Posterior cingulate gyrus (tissue), 11 donors: ENCODE data around the gene SNX2.

ENCODE experiments used
- DNase-seq, 10 donors: peaks; one replicate each; pipeline versions ENCODE4 v3.0.0 to v3.0.0-alpha.2; 2020 to 2021; ENCODE audit warnings: mixed read lengths in 3 of 10
- intact Hi-C: fragments of 100-400 bp; cut with DNase I; formaldehyde crosslinking; loops from one replicate; pipeline ENCODE4 v1.15.1; 2023

SNX2 gene

DNA sequence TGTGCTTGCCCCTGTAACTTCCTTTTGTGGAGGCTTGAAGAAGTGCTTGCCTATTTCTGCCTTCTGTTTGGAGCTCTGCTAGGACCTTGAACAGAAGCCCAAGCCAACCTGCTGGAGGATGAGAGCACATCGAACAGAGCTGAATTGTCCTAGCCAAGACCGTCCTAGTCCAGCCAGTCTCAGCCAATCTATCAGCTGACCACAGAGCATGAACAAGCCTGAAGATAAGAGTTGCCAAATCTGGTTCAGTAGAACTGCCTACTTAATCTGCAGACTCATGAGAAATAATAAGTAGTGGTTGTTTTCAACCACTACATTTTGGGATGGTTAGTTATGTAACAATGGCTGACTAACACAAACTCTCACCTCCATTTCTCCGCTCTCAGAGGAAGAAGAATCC lies 4.4 kb upstream of the SNX2 start:
- intact Hi-C loops = no loop called here

DNA sequence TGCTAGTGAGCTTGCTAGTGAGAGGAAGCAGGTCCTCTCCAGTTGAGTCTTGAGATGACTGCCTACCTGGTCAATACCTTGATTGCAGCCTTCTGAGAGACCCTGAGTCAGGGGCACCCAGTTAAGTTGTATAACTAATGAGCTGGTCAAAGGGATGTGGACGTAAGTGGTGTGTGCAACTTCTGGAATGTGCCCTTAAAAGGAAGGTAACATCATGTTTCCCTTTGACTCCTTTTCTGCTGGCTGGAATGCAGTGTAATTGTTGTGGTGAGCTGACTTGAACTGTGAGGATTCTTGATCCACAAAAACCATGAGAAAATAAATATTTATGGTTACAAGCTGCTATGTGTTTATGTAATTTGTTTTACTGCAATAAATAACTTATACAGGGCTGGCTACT lies 2.4 kb upstream of the SNX2 start:
- no peak for DNase-seq
- intact Hi-C loops = no loop called here

More for the DNA sequence above, 4.4 kb upstream of the SNX2 start:
- DNase-seq = no peak

DNA sequence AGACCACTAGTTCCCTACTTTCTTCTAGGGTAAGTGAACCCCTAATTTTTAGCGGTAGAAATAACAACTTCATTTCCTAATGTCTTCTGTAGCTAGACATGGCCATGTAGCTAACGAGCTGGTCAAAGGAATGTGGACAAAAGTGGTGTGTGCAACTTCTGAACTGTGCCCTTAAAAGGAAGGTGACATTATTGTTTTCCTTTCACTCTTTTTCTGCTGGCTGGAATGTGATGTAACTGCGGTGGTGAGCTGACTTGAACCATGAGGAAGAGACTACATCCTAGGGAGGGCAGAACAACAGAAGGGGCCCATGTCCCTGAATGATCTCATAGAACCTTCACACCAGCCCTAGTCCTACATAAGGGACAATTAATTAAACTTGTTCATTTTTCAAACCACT lies 1.3 kb upstream of the SNX2 start:
- intact Hi-C loops = loop anchor here (2.0 kb wide), 1 partner anchor 71 kb away; the partner anchor contains the start of gene SNX24
- DNase-seq = no peak

DNA sequence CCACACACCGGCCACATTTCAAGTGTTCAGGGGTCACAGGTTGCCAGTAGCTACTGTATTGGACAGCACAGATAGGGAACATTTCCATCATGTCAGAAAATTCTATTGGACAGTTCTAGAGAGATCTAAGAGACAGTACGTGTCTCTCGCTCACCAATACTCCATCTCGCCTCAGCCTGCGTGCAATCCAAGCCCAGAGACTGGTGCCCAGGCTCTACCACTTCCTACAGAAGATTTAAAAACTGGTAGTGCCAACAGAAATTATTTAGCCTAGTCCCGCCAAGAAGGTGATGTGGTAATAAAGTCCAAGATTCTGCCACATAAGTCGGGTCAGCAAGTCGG lies 390 bp upstream of the SNX2 start:
- DNase-seq = no peak
- intact Hi-C loops = loop anchor here (2.0 kb wide), 1 partner anchor 70 kb away; the partner anchor contains the start of gene SNX24

DNA sequence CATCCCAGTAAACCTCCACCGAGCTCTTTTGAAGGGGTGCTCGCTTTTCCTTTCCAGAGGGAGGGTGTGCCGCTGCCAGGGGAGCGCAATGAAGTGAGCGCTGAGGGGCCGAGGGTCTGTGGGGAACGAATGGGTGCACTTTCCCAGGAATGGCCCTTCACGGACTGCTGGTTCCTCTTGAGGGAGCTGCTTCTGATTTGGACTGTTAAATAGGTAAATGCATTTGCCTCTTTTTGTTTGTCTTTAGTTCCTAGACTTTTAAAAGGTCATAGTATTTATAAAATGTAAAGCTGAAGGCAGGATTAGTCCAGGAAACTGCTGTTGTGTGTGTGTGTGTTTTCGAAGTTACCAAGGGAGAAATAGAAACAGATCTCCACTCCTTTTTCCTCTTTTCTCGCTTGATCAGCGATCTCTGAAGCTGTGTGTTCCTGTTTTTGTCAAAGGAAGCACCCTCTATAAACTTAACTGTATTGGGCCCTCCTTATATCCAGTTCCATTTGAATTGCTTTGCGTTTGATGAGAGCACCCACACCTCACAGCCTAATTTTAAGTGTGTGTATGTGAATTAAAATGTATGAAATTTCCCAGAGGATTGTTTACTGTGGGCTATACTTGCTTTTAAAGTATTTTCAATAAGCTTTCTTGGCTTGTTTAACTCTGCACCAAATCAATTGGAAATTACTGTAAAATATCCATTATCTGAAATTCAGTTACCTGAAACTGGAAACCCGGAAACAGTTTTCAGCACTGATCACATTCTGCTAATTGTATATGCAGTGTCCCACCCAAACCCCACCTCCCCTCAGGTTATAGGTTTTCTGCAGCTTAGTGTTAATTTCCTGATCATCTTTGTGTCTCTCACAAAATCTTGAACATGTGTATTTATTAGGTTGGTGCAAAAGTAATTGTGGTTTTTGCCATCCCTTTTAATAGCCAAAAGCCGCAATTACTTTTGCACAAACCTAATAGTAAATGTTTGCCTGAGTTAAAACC lies 966 bp downstream of the SNX2 start:
- intact Hi-C loops = loop anchor here (2.0 kb wide), 1 partner anchor 69 kb away; the partner anchor contains the start of gene SNX24
- peak in 1 of 10 donors; percentile 31 for DNase-seq

DNA sequence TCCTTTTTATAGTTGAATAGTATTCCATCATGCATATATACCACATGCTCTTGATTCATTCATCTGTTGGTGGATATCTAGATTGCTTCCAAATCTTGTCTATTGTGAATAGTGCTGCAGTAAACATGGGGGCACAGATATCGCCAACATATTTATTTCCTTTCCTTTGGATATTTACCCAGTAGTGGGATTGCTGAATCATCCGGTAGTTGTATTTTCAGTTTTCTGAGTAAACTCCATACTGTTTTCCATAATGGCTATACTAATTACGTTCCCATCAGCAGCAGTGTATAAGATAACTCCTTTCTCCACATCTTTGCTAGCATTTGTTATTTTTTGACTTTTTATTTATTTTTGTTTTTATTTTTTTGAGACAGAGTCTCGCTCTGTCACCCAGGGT lies 3.3 kb downstream of the SNX2 start:
- no peak for DNase-seq
- intact Hi-C loops = no loop called here

DNA sequence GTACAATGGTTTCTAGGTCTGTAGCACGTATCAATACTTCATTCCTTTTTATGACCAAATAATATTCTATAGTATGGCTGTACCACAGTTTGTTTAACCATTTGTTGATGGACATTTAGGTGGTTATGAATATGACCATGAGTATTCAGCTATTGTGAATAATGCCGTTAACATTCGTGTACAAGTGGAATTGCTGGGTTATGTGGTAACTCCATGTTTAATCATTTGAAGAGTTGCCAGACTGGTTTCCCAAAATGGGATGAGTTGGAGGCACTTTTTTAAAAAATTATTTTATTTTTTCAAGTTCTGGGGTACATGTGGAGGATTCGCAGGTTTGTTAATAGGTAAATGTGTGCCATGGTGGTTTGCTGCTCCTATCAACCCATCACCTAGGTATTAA lies 4.6 kb downstream of the SNX2 start:
- DNase-seq = no peak
- intact Hi-C loops = no loop called here

DNA sequence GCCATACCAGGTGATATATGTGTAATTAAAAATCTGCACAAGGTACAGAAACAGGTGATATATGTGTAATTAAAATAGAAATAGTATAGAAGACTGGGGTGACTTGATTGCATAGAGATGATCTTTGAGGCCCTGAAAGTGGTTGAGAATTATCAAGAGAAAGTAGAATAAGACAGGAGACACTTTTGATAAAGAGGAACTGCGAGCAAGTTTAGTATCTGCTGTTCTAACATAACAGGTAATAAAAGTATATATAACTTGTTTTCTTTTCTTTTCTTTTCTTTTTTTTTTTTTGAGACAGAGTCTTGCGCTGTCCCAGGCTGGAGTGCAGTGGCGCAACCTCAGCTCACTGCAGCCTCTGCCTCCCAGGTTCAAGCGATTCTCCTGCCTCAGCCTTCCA lies 5.4 kb downstream of the SNX2 start:
- DNase-seq = no peak
- intact Hi-C loops = no loop called here

DNA sequence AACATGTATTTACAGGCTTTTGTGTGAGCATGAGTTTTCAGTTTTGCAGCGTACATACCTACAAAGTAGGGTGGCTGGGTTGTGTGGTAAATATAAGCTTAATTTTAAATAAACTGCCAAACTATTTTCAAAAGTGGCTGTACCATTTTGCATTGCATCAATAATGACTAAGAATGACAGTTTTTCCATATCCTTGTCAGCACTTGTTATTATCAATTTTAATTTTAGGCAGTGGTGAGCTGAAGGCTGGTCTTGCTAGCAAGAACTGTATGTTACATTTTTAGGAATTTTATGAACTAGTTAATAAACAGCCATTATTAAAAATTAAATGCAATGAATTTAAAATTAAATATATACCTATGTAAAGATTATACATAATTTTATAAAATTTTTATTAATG lies 6.6 kb downstream of the SNX2 start:
- DNase-seq = no peak
- intact Hi-C loops = no loop called here

DNA sequence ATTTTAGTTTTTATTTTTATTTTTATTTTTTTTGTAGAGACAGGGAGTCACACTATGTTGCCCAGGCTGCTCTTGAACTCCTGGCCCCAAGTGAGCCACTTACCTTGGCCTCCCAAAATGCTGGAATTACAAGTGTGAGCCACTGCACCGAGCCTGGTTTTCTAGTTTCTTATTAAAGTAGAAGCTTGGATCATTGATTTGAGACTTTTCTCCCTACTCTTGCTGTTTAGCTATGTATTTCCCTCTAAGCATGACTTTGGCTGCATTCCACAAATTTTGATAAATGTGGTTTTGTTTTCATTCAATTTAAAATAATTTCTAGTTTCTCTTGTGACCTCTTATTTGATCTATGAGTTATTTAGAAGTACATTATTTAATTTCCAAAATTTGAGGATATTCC lies 10.4 kb downstream of the SNX2 start:
- intact Hi-C loops = no loop called here
- no peak for DNase-seq

DNA sequence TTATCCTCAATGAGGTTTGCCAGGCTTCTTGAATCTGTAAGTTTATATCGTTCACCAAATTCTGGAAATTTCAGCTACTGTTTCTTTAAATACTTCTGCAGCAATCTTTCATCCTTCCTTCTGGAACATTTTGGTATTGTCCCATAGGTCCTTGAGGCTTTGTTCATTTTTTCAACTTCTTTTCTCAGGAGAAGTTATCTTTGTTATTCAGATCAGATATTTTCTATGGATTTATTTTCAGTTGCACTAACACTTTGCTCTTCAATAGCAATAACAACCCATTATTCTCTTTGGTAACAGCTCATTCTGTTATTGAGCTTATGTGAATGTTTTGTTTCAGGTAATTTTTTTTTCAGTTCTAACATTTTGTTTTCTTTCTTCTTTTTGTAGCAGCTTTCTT lies 13.5 kb downstream of the SNX2 start:
- intact Hi-C loops = no loop called here
- no peak for DNase-seq

DNA sequence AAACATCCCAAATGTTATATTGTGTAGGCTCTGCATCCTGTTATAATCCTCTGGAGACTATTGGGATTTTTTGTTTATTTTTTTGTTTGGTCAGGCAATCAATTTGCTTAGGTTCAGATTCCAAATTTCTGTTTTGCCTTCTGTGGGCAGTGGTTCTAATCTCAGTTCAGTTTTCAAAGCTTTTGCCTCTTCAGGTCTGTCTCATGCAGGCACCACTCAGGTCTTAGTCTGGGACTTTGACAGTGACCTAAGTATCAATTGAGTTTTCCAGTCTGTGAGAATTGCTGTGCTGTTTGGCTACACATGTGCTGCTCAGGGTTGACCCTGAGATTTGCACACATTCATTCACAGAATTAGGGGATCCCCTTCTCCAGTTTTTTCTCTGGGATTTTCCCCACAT lies 14.1 kb downstream of the SNX2 start:
- intact Hi-C loops = no loop called here
- DNase-seq = no peak

DNA sequence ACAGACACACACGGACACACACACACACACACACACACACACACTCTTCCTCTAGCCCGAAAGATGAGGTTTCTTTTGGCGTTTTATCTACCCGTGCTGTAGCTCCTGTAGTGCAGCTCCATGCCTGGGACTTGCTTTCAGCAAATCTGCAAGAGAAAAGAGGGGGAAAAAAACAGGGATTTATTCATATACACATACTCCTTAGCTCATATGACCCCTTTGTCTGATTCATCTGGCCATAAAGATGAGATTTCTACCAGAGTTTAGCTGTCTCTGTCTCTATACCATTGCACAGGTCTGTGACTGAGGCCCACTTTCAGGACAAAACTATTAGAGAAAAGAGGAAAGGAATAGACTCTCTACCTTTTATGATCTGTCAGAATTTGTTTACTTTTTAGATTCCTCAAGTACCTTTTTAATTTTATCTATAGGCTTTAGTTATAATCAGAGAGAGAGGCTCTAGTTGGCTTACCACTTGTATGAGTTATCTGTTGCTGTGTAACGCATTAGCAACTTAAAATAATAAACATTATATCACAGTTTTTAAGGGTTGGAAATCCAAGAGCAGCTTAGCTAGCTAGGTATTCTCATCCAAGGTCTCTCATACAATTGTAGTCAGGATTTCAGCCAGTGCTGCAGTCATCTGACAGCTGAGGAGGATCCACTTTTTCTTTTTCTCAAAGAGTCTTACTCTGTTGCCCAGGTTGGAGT lies 14.7 kb downstream of the SNX2 start:
- intact Hi-C loops = no loop called here
- DNase-seq = no peak

DNA sequence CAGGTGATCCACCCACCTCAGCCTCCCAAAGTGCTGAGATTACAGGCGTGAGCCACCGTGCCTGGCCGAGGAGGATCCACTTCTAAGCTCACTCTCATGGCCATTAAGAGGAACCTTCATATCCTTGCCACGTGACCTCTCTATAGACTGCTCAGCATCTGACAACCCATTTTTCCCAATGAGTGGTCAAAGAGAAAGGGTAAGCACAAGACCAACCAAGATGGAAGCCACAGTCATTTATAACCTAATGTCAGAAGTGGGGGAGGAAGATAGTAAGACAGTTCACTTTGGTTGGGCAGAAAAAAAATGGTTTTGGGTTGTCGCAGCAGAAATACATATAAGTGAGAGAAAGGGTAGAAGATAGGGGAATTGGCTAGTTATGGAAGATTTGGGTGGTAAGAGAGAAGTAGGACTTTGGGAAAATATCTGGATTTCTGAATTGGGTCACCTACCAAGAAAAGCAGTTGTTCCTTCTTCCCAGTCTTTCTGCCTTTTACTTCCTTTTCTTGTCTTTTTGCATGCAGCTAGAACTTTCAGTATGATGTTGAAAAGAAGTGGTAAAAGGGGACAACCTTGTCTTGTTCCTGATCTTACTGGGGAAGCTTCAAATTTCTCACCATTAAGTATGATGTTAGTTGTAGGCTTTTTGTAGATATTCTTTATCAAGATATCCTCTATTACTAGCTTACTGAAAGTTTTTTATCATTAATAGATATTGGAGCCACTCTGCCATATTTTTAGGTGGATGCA lies 15.6 kb downstream of the SNX2 start:
- DNase-seq = no peak
- intact Hi-C loops = no loop called here

DNA sequence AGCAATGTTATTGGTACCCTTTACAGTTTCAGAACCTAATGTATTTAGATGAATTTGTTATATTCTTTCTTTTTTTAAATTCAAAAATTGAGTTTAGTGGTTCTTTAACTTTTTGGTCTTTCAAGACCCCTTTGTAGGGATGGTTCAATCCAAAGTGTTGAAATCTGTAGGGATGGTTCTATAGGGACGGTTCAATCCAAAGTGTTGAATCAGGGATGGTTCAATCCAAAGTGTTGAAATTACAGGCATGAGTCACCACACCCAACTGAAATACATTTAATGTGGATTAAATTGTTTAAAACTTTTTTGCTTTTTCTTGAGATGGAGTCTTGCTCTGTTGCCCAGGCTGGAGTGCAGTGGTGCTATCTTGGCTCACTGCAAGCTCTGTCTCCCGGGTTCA lies 30.6 kb downstream of the SNX2 start:
- DNase-seq = no peak
- intact Hi-C loops = no loop called here

DNA sequence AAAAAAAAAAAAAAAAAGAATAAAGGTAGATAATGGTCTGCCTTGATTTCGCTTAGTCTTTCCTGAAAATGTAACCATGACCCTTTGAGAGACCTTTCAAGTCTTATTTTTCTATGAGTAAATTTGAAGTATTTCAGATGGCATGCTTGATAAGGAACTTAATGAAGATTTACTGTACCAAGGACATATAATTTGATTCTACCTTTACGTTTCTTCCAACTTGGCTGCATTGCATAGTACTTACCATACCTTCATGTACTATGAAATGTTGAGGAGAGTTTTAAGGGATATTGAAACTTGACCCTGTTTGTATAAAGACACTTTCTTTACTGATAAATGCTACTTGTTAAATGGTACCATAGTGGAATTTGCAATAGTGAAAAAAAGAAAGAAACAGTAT lies 35.5 kb downstream of the SNX2 start:
- intact Hi-C loops = no loop called here
- DNase-seq = no peak

DNA sequence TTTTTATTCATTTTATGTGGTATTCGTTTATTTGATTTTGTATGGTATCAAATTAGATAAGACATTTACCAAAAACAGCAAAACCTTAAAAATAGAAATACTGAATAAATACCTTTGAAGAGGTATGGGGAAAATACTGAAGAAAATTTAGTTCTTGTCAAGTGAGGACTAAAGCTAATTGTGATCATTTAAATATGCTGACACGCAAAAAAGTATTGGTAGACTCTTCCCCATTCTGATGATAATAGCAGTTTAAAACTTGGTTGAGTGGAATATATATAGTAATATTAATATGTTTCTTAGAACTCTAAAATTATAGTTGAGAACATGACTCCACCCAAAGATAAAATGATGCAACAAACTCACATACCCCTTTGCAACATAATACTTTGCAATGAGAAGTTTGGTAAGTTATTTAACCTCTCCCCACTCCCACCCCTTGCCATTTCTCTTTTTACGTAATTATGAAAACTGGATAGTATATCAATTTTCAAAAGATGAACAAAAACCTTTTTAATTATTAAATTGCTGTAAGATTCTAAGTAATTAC lies 40.4 kb downstream of the SNX2 start:
- no peak for DNase-seq
- intact Hi-C loops = no loop called here

DNA sequence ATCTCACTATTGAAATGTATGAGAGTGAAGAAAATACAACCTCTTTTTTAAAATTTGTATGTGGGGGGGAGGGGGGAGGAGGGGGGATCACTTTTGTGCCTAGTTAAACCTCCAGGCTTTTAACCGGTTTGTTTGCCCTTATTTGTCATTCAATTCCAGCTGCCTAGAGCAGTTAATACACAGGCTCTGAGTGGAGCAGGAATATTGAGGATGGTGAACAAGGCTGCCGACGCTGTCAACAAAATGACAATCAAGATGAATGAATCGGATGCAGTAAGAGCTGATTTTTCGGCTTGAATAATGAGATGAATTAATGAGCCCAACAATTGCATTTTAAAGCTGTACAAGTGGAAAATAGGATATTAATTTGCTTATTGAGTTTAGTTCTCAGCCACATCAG lies 41.9 kb downstream of the SNX2 start:
- intact Hi-C loops = no loop called here
- no peak for DNase-seq

DNA sequence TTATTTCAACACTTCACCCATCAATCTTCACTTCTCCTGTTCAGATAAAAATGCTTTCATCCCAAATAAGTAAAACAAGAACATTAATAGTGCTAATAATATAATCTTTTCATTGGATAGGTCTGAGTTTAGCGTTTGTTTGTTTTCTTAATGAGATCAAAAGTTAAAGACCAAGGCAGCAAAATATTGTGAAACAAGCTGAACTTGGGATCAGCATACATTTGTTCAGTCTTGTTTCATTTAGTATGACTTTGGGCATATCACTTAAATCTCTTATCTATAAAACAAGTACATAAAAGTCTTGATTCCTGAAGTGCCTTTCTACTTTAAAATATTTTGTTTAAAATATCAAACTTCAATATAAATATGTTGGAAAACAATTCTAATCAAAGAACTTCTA lies 57.1 kb downstream of the SNX2 start:
- intact Hi-C loops = no loop called here
- DNase-seq = no peak

DNA sequence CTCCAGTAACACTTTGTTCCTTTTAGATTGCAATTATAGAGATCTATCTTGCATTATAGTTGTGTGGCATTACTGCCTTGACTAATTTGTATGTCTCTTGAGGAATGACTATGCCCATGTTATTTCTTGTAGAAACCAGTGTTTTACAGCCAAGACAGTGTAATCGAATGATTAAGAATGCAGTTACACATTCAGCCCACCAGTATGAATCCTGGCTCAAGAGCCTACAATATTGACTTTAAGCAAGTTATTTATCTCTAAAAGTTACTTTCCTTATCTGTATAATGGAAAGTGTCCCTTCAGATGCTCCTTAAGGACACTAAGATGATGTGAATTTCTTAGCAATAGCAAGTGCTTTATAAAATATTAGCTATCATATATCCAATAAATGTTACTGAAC lies 60.8 kb downstream of the SNX2 start:
- no peak for DNase-seq
- intact Hi-C loops = no loop called here

DNA sequence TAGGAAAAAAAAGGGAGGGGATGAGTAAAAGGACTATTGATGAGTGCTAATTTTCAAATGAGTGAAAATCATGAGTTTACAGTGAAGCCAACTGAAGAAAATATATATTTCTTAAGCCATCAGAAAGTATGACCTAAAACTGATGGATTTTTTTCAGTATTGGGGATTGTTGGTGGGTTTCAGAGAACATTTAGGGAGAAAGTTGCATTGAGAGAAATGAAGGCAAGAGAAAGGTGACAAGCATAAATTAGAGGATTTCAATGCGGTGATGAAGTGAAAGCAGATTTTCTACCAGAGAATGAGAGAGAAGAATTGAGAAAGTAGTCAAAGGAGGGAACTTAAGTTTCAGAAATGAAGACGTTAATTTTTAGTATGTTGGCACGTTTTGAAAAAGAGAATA lies 62.1 kb downstream of the SNX2 start:
- DNase-seq = no peak
- intact Hi-C loops = no loop called here
